Measurements from ENCODE around the gene UFSP1.
"Not testable (repeated sequence)": the region's sequence is repeated elsewhere in the genome, so short reads cannot be mapped to it uniquely, and the experiment has no call there.

The UFSP1 gene

DNA sequence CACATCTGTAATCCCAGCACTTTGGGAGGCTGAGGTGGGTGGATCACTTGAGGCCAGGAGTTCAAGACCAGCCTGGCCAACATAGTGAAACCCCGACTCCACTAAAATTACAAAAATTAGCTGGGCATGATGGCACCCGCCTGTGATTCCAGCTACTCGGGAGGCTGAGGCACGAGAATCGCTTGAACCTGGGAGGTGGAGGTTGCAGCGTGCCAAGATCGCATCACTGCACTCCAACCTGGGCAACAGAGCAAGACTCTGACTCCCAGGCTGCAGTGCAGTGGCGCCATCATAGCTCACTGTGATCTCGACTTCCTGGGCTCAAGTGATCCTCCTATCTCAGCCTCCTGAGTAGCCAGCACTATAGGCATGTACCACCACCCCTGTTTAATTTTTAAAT, 34.6 kb downstream of the UFSP1 start:
- DNase-seq: not testable (repeated sequence)

DNA sequence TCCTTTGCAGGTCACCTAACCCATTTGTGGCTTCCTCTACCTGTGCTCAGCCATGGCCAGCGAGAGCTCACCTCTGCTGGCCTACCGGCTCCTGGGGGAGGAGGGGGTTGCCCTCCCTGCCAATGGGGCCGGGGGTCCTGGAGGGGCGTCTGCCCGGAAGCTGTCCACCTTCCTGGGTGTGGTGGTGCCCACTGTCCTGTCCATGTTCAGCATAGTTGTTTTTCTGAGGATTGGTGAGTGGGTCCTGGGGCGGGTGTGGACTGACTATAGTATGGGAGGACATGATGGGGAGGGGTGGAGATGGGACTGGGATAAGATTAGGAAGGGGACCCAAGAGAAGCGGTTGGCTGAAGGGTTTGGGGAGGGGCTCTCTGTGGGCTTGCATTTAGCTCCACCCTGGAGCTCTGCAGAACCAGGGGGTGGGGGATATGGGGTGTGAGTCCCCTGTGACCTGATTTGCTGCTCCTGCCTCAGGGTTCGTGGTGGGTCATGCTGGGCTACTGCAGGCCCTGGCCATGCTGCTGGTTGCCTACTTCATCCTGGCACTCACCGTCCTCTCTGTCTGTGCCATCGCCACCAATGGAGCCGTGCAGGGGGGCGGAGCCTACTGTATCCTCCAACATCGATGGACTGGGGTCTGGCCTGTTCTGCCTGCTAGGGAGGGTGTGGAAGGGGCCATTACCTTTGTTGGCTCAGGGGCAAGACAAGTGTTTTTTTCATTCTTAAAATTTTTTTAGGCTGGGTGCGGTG, 35.2 kb downstream of the UFSP1 start:
- no peak for DNase-seq

- peak; percentile 73 for DNase-seq
Observed at GRCh38 chr7:100852048-100852872, 37.3 kb downstream of the UFSP1 start, which contains the start of gene SLC12A9. Gene SLC12A9, plus strand, starts transcription at chr7:100852713. Its CDS starts 1,485 bp downstream, at chr7:100854198.

DNA sequence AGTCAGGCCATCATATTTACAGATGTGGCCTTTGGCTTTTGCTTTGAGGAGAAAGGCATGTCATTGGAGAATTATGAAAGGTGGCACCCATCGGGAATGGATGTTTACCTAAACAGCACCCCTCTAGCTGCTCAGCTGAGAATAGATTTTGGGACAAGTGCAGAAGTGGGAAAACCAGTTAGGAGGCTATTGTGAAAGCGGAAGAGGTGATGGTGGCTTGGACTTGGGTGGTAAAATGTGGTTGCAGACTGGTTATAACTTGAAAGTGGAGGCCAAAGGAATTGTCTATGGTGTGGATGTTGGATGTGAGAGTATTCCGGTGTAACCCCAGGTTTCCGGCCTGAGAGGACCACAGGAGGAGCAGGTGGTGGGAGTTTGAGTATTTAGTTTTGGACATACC, 42.2 kb downstream of the UFSP1 start:
- DNase-seq: no peak

GRCh38 chr7:100840470-100841100, 48.9 kb downstream of the UFSP1 start:
- no peak for DNase-seq

DNA sequence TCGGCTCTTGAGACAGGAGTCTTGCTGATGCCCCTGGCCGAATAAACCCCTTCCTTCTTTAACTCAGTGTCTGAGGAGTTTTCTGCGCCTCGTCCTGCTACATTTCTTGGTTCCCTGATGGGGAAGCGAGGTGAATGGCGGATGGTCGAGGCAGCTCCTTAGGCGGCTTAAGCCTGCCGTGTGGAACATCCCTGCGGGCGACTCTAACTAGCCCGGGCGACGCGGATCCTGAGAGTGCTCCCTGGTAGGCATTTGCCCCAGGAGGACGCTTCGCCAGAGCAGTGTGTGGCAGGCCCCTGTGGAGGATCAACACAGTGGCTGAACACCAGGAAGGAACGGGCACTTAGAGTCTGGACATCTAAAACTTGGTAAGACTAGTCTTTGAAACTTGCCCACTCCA, 50.2 kb downstream of the UFSP1 start:
- DNase-seq: no peak

Data from NCI-H526 treated with DMSO at 0.1 percent for 48 hours (cell line).